NCI-H526 (cell line): ENCODE measurements around the gene TRIP10.
A peak's percentile ranks its signal among the peaks of the same experiment; 100 is the strongest.
"Not testable (repeated sequence)": the region's sequence is repeated elsewhere in the genome, so short reads cannot be mapped to it uniquely, and the experiment has no call there.

Source experiments
- DNase-seq, 2 experiments: peaks; one replicate each; lab custom pipeline; 2025; lab: John Stamatoyannopoulos, UW

Gene TRIP10

GRCh38 chr19:6767357-6768235 is 28.1 kb downstream of the TRIP10 start, which contains the start of gene SH2D3A:
Gene SH2D3A, minus strand, starts transcription at chr19:6767435. Its CDS starts 3,687 bp downstream, at chr19:6763748.
- DNase-seq, result peak; percentile 77 to 94

- DNase-seq, result no peak
These were observed 28.8 kb downstream of the TRIP10 start for GRCh38 chr19:6768236-6768785.

DNA sequence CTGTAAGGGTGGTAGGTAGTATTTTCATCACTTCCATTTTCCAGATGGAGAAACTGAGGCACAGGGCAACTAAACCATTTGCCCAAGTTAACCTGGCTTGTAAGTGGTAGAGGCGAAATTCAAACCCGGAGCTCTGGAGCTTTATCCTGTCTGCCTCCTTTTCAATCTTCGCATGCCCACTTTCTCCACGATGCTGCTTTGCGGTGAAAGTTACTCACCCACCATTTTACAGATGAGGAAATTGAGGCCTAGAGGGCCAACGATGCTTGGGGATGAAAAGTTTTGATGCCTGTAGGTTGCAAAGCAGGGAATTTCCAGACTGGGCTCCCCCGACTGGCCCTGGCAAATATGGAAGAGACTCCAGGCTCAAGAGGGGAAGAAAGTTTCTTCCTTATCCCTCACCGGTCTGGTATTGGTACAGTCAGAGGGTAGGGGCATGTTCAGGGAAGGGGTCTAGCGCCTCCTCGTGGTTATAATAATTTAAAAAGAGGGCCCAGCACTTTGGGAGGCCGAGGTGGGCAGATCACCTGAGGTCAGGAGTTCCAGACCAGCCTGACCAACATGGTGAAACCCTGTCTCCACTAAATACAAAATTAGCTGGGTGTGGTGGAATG is 29.6 kb downstream of the TRIP10 start:
- DNase-seq, result peak in 1 of 2 experiments; percentile 35

- not testable (repeated sequence) for DNase-seq
These were observed 32.2 kb downstream of the TRIP10 start for GRCh38 chr19:6771648-6772027.

DNA sequence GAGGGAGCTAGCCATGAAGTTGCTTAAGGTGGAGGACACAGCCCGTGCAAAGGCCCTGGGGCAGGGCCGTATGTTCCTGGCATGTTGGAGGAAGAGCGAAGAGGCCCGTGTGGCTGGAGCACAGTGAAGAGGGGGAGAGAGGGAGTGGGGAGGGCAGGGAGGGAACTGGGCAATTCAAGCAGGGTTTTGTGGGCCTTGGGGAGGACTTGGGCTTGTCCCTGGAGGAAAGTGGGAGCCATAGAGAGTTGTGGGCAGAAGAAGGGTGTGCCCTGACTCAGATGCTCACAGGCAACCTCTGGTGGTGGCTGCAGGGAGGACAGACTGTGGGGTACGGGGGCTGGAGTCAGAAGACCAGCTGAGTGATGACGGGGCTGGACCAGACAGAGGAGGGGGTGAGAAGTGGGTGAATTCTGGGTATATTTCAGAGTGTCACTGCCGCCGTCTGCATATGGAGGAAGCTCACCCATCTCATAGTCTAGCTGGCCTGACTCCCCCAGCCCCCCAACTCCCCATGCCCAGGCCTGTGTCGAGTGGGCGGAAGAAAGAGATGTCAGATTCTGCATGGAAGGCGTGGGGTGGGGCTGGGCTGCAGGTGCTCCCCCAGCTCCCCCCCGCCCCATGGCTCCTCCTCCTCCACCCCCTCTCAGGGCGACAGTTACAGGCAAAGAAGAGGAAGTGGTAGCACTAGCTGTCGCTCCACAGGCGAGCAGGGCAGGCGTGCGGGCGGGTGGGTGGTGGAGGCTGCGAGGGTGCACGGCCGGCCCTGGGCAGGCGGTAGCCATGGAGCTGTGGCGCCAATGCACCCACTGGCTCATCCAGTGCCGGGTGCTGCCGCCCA is 32.8 kb downstream of the TRIP10 start, which contains the start of gene VAV1:
VAV1 (plus strand) TSS at position 681 of the 838 bp plus-strand sequence; CDS start at position 781, 100 bp downstream.
- DNase-seq, result peak; percentile 47 to 66

DNA sequence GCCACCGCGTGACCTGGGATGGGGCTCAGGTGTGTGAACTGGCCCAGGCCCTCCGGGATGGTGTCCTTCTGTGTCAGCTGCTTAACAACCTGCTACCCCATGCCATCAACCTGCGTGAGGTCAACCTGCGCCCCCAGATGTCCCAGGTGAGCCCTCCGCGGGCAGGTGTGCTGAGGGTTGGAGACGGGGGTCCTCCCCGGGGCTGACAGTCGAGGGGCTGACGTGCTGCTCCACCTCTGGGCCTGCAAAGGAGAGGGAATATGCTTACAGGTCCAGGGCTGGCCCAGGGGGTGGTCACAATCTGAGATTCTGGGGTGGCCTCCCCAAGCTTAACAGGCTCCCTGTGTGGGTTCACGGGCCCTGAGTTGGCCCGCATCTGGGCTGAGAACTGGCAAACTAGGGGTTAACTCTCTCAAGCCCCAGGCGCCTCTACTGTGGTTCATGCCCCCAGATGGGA is 33.4 kb downstream of the TRIP10 start:
- no peak for DNase-seq

- DNase-seq, result peak; percentile 78 to 84
These were observed 33.9 kb downstream of the TRIP10 start for GRCh38 chr19:6773323-6773931.

DNA sequence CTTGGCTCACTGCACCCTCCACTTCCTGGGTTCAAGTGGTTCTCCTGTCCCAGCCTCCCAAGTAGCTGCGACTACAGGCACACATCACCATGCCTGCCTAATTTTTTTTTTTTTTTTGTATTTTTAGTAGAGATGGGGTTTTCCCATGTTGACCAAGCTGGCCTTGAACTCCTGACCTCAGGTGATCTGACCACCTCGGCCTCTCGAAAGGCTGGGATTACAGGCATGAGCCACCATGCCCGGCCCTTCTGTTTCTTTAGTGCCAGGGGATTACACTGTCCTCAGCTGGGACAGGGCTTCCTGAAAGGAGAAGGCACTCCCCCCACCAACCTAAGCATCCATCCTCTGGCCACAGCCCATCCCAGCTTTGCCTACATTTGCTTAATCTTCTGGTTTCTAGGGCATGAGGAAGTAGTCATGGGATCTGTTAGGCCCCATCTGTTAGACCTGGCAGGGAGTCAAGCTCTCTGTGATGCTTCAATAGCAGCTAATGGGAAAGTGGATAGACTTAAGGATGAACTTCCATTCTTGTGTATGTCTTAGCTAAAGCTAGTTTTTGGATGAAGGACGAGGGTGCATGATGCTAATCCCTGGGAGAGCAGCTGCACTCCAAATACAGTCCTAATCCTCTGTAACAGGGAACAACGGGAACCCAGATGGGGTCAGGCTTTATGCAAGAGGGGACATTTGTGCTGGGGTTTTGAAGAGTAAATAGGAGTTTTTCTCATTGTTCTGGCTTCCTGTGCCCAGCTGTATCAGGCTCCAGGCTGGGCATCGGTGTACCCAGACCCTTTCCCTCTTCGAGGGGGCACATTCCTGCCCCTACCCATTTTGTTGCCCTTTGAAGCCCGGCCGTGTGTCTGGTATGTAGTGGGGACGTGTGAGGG is 35.6 kb downstream of the TRIP10 start:
- DNase-seq, result peak; percentile 72 to 73

DNA sequence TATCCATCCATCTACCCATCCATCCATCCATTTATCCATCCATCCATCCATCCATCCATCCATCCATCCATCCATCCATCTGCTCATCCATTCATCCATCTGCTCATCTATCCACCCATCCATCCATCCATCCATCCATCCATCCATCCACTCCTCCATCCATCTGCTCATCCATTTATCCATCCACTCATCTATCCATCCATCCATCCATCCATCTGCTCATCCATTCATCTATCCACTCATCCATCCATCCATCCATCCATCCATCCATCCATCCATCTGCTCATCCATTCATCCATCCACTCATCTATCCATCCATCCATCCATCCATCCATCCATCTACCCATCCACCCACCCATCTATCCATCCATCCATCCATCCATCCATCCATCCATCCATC is 36.6 kb downstream of the TRIP10 start:
- DNase-seq, result not testable (repeated sequence)

DNA sequence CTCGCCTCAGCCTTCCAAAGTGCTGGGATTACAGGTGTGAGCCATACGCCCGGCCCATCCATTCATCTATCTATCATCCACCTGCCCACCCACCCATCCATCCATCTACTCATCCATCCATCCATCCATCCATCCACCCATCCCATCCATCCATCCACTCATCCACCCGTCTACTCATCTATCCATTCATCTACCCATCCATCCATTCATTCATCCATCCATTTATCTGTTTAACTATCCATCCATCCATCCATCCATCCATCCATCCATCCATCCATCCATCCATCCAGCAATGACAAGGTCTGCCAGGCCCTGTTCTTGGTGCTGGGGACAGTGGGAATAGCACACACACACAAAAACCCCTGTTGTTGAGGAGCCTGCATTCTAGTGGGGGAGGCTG is 37.5 kb downstream of the TRIP10 start:
- DNase-seq, result no peak

DNA sequence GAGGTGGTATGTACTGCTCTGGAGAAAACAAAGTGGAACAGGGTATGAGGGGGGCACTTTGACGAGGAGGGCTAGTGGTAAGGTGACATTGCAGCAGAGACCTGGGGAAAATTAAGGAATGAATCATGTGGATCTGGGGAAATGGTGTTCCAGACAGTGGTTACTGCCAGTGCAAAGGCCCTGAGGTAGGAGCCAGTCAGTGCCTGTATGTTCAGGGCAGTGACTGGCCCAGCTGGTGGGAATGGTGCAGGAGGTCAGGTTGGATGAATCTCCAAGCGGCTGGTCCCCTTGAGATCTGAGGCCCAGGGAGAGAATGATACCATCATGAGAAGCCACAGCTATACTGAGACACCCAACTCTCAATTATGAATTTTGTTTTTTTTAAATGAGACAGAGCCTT is 38.0 kb downstream of the TRIP10 start:
- DNase-seq, result no peak

- no peak for DNase-seq
These were observed 38.9 kb downstream of the TRIP10 start for GRCh38 chr19:6778386-6778785.

- no peak for DNase-seq
These were observed 39.7 kb downstream of the TRIP10 start for GRCh38 chr19:6779206-6779605.

DNA sequence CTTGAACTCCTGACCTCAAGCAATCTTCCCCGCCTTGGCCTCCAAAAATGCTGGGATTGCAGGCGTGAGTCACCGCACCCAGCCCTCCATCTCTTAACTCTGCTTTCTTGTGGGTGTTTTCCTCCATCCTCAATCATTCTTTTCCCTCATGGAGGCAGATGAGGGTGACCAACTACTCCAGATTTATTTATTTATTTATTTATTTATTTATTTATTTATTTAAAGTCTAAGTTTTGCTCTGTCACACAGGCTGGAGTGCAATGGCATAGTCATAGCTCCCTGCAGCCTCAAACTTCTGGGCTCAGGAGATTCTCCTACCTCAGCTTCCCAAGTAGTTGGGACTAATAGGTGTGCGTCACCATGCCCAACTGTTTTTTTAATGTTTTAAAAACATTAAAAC is 47.9 kb downstream of the TRIP10 start:
- no peak for DNase-seq

DNA sequence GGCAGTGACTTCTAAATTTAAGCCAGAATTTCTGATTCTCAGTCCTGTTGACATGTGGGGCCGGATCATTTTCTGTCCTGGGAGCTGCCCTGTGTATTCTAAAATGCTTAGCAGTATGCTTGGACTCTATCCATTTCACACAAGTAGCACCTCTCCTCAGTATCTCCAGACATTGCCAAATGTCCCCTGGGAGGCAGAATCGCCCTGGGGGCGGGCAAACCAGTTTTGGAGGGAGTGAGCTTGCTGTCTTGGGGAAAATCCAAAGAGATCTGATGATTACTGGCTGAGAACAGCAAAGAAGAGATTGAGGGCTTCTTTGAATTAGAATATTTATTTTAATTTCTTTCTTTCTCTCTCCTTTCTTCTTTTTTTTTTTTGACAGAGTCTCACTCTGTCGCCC is 49.4 kb downstream of the TRIP10 start:
- DNase-seq, result no peak

GRCh38 chr19:6790194-6791128 is 51.0 kb downstream of the TRIP10 start:
- DNase-seq, result no peak

DNA sequence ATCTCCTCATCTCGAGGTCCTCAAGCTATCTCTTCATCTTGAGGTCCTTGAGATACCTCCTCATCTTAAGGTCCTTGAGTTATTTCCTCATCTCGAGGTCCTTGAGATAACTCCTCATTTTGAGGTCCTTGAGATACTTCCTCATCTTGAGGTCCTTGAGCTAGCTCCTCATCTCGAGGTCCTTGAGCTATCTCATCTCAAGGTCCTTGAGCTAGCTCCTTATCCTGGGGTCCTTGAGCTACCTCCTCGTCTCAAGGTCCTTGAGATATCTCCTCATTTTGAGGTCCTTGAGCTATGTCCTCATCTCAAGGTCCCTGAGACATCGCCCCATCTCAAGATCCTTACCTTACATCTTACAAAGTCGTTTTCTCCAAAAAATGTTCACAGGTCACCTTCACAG is 51.8 kb downstream of the TRIP10 start:
- DNase-seq, result no peak

GRCh38 chr19:6793411-6793810 is 53.9 kb downstream of the TRIP10 start:
- no peak for DNase-seq

DNA sequence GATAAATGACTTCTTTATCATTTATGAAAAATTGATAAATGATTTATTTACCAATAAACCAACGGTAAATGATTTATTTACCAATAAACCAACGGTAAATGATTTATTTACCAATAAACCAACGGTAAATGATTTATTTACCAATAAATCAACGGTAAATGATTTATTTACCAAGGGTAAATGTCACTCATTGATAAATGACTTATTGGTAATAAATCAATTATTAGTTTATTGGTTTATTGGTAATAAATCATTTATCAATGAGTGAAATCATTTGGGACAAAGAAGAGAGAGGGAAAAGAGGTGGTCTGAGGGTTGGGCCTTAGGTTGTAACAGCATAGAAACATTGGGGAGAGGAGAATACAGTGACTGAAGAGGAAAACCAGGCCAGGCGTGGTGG is 54.5 kb downstream of the TRIP10 start:
- no peak for DNase-seq
